OCI-LY1 (cell line): ENCODE measurements around the gene LRP2BP.

Source experiments
- H2AFZ ChIP-seq: fragments of 200-600 bp; sonication (generic), shearing (Covaris generic); 2 replicates; pipeline ENCODE4 v1.6.0; 2014; ENCODE audit warnings: antibody characterized with exemption, mild to moderate bottlenecking, low read length
- H3F3A ChIP-seq: fragments of 200-600 bp; sonication (generic), shearing (Covaris generic); 2 replicates; pipeline ENCODE4 v1.6.0; 2014; ENCODE audit warnings: mild to moderate bottlenecking, antibody characterized with exemption, low read length, moderate library complexity; ENCODE audit not compliant: insufficient read depth
- H3K27ac ChIP-seq: fragments of 200-600 bp; sonication (generic); 2 replicates; pipeline ENCODE4 v1.5.1; 2014; ENCODE audit warnings: low read length, mixed run types, mild to moderate bottlenecking, low read depth; ENCODE audit not compliant: poor library complexity, severe bottlenecking
- H3K27me3 ChIP-seq: fragments of 200-600 bp; sonication (generic); 2 replicates; pipeline ENCODE4 v1.6.0; 2014; ENCODE audit warnings: antibody characterized with exemption, mild to moderate bottlenecking, low read length, moderate library complexity; ENCODE audit not compliant: insufficient read depth
- H3K36me3 ChIP-seq: fragments of 200-600 bp; sonication (generic); 2 replicates; pipeline ENCODE4 v1.6.1; 2014; ENCODE audit warnings: mild to moderate bottlenecking, antibody characterized with exemption, low read length, moderate library complexity, mixed read lengths; ENCODE audit not compliant: insufficient read depth
- H3K4me1 ChIP-seq: fragments of 200-600 bp; sonication (generic); 2 replicates; pipeline ENCODE4 v1.5.1; 2014; ENCODE audit warnings: mild to moderate bottlenecking, low read length, moderate library complexity; ENCODE audit not compliant: insufficient read depth, severe bottlenecking
- H3K4me2 ChIP-seq: fragments of 200-600 bp; sonication (generic), shearing (Covaris generic); 2 replicates; pipeline ENCODE4 v1.6.1; 2014; ENCODE audit warnings: low read length
- H3K4me3 ChIP-seq: fragments of 200-600 bp; sonication (generic); 2 replicates; pipeline ENCODE4 v1.5.1; 2014; ENCODE audit warnings: low read length, low read depth, mild to moderate bottlenecking, mixed read lengths; ENCODE audit not compliant: poor library complexity, severe bottlenecking
- H3K79me2 ChIP-seq: fragments of 200-600 bp; shearing (Covaris generic); 2 replicates; pipeline ENCODE4 v1.6.1; 2016; ENCODE audit warnings: mixed run types, low read length, mixed read lengths; ENCODE audit not compliant: insufficient read depth
- H3K9ac ChIP-seq: fragments of 200-600 bp; sonication (generic), shearing (Covaris generic); 2 replicates; pipeline ENCODE4 v1.6.1; 2014; ENCODE audit warnings: mild to moderate bottlenecking, low read length, mixed read lengths
- H3K9me2 ChIP-seq: fragments of 200-600 bp; sonication (generic), shearing (Covaris generic); 2 replicates; pipeline ENCODE4 v1.6.1; 2014; ENCODE audit warnings: low read depth, mild to moderate bottlenecking, low read length, mixed read lengths
- H3K9me3 ChIP-seq: fragments of 200-600 bp; shearing (Covaris generic); 2 replicates; pipeline ENCODE4 v1.6.1; 2014; ENCODE audit warnings: low read length, mixed read lengths
- H4K20me1 ChIP-seq: fragments of 200-600 bp; sonication (generic), shearing (Covaris generic); 2 replicates; pipeline ENCODE4 v1.6.0; 2016; ENCODE audit warnings: mild to moderate bottlenecking, low read length; ENCODE audit not compliant: insufficient read depth
- CTCF ChIP-seq: fragments of 200-600 bp; sonication (generic), shearing (Covaris generic); IDR thresholded peaks from 2 replicates; pipeline ENCODE4 v1.5.1; 2017; ENCODE audit warnings: mild to moderate bottlenecking, antibody characterized with exemption, low read length, moderate library complexity, mixed read lengths
- EZH2 ChIP-seq: fragments of 200-600 bp; sonication (generic), shearing (Covaris generic); IDR thresholded peaks from 2 replicates; pipeline ENCODE4 v1.8.0; 2017; ENCODE audit warnings: borderline replicate concordance, mixed run types, mild to moderate bottlenecking, antibody characterized with exemption, low read length, moderate library complexity, mixed read lengths

The LRP2BP gene

GRCh38 chr4:185358959-185359358, 36.8 kb downstream of the LRP2BP start:
- Histone ChIP-seq H3K9me3 (no peaks in the 10 kb centered on the region), H3K9ac (no peak overlapping the region), H3K79me2 (no peaks in the 10 kb centered on the region), H3K9me2 (no peaks in the 10 kb centered on the region), H3K4me3 (no peak overlapping the region), H3K4me1 (no peaks in the 10 kb centered on the region), H2AFZ (no peak overlapping the region), H4K20me1 (no peaks in the 10 kb centered on the region), H3K36me3 (peaks cover 38% of the 10 kb centered on the region), H3F3A (no peaks in the 10 kb centered on the region), H3K27me3 (no peaks in the 10 kb centered on the region), H3K4me2 (no peak overlapping the region), H3K27ac (no peak overlapping the region)
- no peak for TF ChIP-seq CTCF
- no peak for TF ChIP-seq EZH2

- Histone ChIP-seq H3K9ac (no peak overlapping the region), H3K4me2 (no peak overlapping the region), H3K36me3 (peaks cover 39% of the 10 kb centered on the region), H3K4me1 (no peaks in the 10 kb centered on the region), H3K4me3 (no peak overlapping the region), H3K9me3 (no peaks in the 10 kb centered on the region), H3K79me2 (no peaks in the 10 kb centered on the region), H2AFZ (no peak overlapping the region), H3K27ac (no peak overlapping the region), H3K27me3 (no peaks in the 10 kb centered on the region), H4K20me1 (no peaks in the 10 kb centered on the region), H3F3A (no peaks in the 10 kb centered on the region), H3K9me2 (no peaks in the 10 kb centered on the region)
- TF ChIP-seq EZH2: no peak
- no peak for TF ChIP-seq CTCF
These were observed 37.2 kb downstream of the LRP2BP start for GRCh38 chr4:185358514-185358913.

- Histone ChIP-seq H3K9me2 (no peaks in the 10 kb centered on the region), H3K79me2 (no peaks in the 10 kb centered on the region), H3K36me3 (peaks cover 44% of the 10 kb centered on the region), H4K20me1 (no peaks in the 10 kb centered on the region), H2AFZ (no peak overlapping the region), H3K4me3 (no peak overlapping the region), H3K9me3 (no peaks in the 10 kb centered on the region), H3K9ac (no peak overlapping the region), H3K4me2 (no peak overlapping the region), H3K4me1 (peaks cover 5% of the 10 kb centered on the region), H3K27ac (no peak overlapping the region), H3K27me3 (no peaks in the 10 kb centered on the region), H3F3A (no peaks in the 10 kb centered on the region)
- TF ChIP-seq EZH2 (no peak), CTCF (no peak)
These were observed 37.8 kb downstream of the LRP2BP start for GRCh38 chr4:185357733-185358440.
